NK-92 treated with Interleukin-12 subunit alpha and Interleukin-12 subunit beta, amount 100 ng/mL, for 24 hours (cell line): Measurements from ENCODE around the gene TTC33.

Experiments used
- DNase-seq: peaks from one replicate; lab custom pipeline; 2025; lab: John Stamatoyannopoulos, UW

Gene TTC33

DNA sequence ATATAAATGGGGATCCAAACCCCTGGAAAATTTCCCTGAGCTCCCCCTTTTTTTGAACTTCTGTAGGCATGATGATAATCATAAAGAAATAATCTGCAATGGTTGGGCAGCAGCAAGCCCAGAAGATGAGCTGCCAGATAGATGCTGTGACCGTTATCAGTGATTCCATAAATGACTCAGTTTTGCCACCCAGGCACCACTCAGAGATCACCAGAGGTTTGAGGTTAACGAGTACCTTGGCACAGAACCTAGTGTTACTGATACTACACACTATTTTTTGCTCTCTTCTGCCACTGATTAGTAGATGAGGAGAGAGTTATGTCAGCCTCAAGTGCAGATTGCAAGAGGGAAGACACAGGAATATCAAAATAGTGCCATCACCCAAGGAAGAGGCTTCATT, 275.4 kb downstream of the TTC33 start:
- peak; percentile 33 for DNase-seq

DNA sequence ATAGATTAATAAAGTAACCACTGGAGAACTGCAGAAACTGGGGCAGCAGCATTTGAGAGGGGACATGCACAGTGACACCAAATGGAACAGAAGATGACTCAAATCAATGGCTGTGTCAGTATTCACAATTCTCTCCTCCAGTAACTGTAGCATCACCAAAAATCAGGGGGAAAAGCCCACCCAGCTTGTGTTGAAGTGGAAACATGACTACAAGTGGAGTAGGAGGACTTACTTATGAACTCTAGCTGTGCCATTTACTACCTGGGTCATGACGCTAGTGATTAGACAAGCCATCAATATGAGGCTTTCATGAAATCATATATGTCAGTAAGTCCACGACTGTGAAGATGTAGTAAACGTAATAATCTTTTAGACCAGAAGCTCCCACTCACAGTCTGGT, 275.8 kb downstream of the TTC33 start:
- DNase-seq, result no peak

DNA sequence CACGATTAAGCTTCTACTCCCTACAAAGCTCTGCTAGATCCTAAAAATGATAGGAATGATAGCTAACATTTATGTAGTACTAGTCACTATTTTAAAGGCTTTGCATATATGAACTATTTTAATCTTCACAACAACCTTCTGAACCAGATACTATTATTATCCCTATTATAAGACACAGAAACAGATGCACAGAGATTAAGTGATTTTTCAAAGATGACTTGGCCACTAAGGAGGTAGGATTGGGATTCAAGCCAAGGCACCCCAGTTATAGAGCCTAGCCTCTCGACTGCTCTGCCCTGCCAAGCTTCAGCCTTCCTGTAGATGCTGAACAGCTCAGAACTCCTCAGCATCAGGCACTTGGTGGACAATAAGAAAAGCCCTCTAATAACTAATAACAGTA, 277.0 kb downstream of the TTC33 start:
- DNase-seq, result no peak

- no peak for DNase-seq
Observed at GRCh38 chr5:40477856-40478546, 277.8 kb downstream of the TTC33 start.

GRCh38 chr5:40475561-40475960, 280.2 kb downstream of the TTC33 start:
- DNase-seq, result no peak

DNA sequence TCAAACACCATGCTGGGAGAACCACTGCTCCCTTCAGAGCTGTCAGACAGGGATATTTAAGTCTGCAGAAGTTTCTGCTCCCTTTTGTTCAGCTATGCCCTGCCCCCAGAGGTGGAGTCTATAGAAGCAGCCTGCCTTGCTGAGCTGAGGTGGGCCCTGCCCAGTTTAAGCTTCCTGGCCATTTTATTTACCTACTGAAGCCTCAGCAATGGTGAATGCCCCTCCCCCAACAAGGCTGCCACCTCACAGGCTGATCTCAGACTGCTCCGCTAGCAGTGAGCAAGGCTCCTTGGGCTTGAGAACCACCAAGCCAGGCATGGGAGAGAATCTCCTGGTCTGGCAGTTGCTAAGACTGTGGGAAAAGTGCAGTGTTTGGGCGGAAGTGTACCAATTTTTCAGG, 281.5 kb downstream of the TTC33 start:
- no peak for DNase-seq

- DNase-seq, result no peak
Observed at GRCh38 chr5:40465416-40465815, 290.3 kb downstream of the TTC33 start.

- DNase-seq, result no peak
Observed at GRCh38 chr5:40464511-40464910, 291.2 kb downstream of the TTC33 start.
